Adrenal gland (tissue), 12 donors: ENCODE data around the gene RPS6KA5. TPM values are rescaled to one million over a fixed set of nuclear protein-coding genes. Genes with fewer than 3 reads are reported as not detected.

Experiments used
- DNase-seq, 7 donors: peaks; one replicate each; pipeline ENCODE4 v3.0.0-alpha.2; 2019 to 2020
- H3K27ac ChIP-seq, 5 donors: fragments of 200-600 bp; sonication (generic) in 4 of 5; 1 replicate in 3 of 5; 2 replicates in 2 of 5; pipeline versions ENCODE4 v1.5.1 to v1.8.0; 2016 to 2020; ENCODE audit warnings: mild to moderate bottlenecking in 1 of 5
- H3K27me3 ChIP-seq: fragments of 200-600 bp; 2 replicates; pipeline ENCODE4 v1.8.0; 2021
- H3K36me3 ChIP-seq, 2 donors: fragments of 200-600 bp; replicated peaks in 1 of 2; 1 replicate in 1 of 2; 2 replicates in 1 of 2; pipeline versions ENCODE4 v1.5.1 to v1.8.0; 2018 to 2022
- H3K4me1 ChIP-seq, 2 donors: fragments of 200-600 bp; replicated peaks in 1 of 2; 1 replicate in 1 of 2; 2 replicates in 1 of 2; pipeline versions ENCODE4 v1.5.1 to v1.8.0; 2018 to 2021
- H3K4me3 ChIP-seq, 4 donors: fragments of 200-600 bp; sonication (generic) in 3 of 4; one replicate each; pipeline ENCODE4 v1.5.1; 2016 to 2018
- H3K9me3 ChIP-seq, 3 donors: fragments of 200-600 bp; sonication (generic) in 1 of 3; replicated peaks in 1 of 3; 1 replicate in 2 of 3; 2 replicates in 1 of 3; pipeline versions ENCODE4 v1.5.1 to v1.8.0; 2016 to 2021
- CTCF ChIP-seq, 6 experiments: fragments of 450-650 bp in 4 of 6; fragments of 200-600 bp in 2 of 6; sonication (generic) in 1 of 6; IDR thresholded peaks; 1 replicate in 5 of 6; 2 replicates in 1 of 6; pipeline versions ENCODE4 v1.5.1 to v1.8.0; 2016 to 2021; ENCODE audit warnings: antibody characterized with exemption in 6 of 6, mild to moderate bottlenecking in 2 of 6, moderate library complexity in 1 of 6
- POLR2A ChIP-seq, 2 donors: fragments of 450-650 bp; IDR thresholded peaks; one replicate each; pipeline ENCODE4 v1.6.1; 2017; ENCODE audit warnings: antibody characterized with exemption in 2 of 2, mild to moderate bottlenecking in 2 of 2, moderate library complexity in 1 of 2
- WGBS, 4 donors: extraction: QIAGEN DNeasy Blood & Tissue Kit in 2 of 4; methylation state at CpG; one replicate each; pipeline versions ENCODE4 v1.1.5 to v1.1.7; 2013 to 2017; 5-methylcytosine and 5-hydroxymethylcytosine counted together
- intact Hi-C, 2 donors: fragments of 100-400 bp; cut with DNase I; formaldehyde crosslinking; loops; one replicate each; pipeline versions ENCODE4 v1.14.1 to v1.15.0; 2022 to 2023
- polyA plus RNA-seq, 3 donors: library from polyadenylated mRNA; stranded (reverse); fragments of 200-250 nt in 2 of 3; fragments of 350-450 nt in 1 of 3; fragmentation: Illumina TruSeq in 1 of 3; extraction: RNeasy Lipid Tissue Mini Kit (QIAGEN cat#74804) in 1 of 3; gene quantifications; one replicate each; pipeline ENCODE4 v1.2.3, GENCODE V29; 2013 to 2014
- total RNA-seq, 9 donors: library from RNA; depleted of rRNA in 4 of 9; stranded (reverse); fragments of >200 nt in 4 of 9; fragments of 120-200 nt in 1 of 9; fragmentation: NEBNext Ultra II Directional in 1 of 9; extraction: Animal tissue kit (Norgen Biotek cat#: 25700) in 1 of 9; gene quantifications; one replicate each; pipeline versions ENCODE4 v1.1.0 to v1.2.4, GENCODE V29; 2013 to 2023
- donor health status: healthy with polysubstance abuse.
- donor health status: Bipolar disorder and iron deficiency.
- donor health status: DM: yes; HTN: yes; CAD: no.
- donor health status: DM: no; HTN: no; CAD: no.
- donor health status: DM: no; HTN: no; CAD: no.
- donor health status: DM: yes; HTN: yes; CAD: no.

RPS6KA5 gene
- total and polyA plus RNA-seq, 12 donors: 0.27 to 5.5 (median 1.8) TPM

- no peak for DNase-seq
- no peaks in the 10 kb centered on the region for H3K27me3 ChIP-seq
- intact Hi-C loops: no loop called here
- no peak overlapping the region for H3K4me3 ChIP-seq
- no peaks in the 10 kb centered on the region for H3K4me1 ChIP-seq
- no peaks in the 10 kb centered on the region for H3K9me3 ChIP-seq
- H3K27ac ChIP-seq: no peak overlapping the region
- WGBS, 4 donors: 93 to 100% (median 99%) methylated on average over 2 of the region's 2 CpGs
- no peaks in the 10 kb centered on the region for H3K36me3 ChIP-seq
- no peak for TF ChIP-seq POLR2A (IDR thresholded peaks at IDR 0.05)
- no peak for TF ChIP-seq CTCF (IDR thresholded peaks at IDR 0.05)
Observed at GRCh38 chr14:90883197-90883596, 177.2 kb downstream of the RPS6KA5 start.

- intact Hi-C loops: no loop called here
- TF ChIP-seq POLR2A (IDR thresholded peaks at IDR 0.05) (no peak), CTCF (IDR thresholded peaks at IDR 0.05) (no peak)
- H3K36me3 ChIP-seq: no peaks in the 10 kb centered on the region
- no peak overlapping the region for H3K27ac ChIP-seq
- no peaks in the 10 kb centered on the region for H3K9me3 ChIP-seq
- no peak overlapping the region for H3K4me3 ChIP-seq
- 93 to 97% (median 95%) methylated on average over 2 of the region's 2 CpGs for WGBS, 4 donors
- no peak for DNase-seq
- H3K4me1 ChIP-seq: no peaks in the 10 kb centered on the region
- H3K27me3 ChIP-seq: no peaks in the 10 kb centered on the region
Observed at GRCh38 chr14:90880282-90880681, 180.2 kb downstream of the RPS6KA5 start.

- H3K27me3 ChIP-seq: no peaks in the 10 kb centered on the region
- no peak overlapping the region for H3K27ac ChIP-seq
- no peaks in the 10 kb centered on the region for H3K36me3 ChIP-seq
- WGBS, 4 donors: 90 to 95% (median 93%) methylated on average over 5 of the region's 5 CpGs
- no peak for DNase-seq
- no peaks in the 10 kb centered on the region for H3K9me3 ChIP-seq
- no peaks in the 10 kb centered on the region for H3K4me1 ChIP-seq
- TF ChIP-seq POLR2A (IDR thresholded peaks at IDR 0.05) (no peak), CTCF (IDR thresholded peaks at IDR 0.05) (no peak)
- intact Hi-C loops: no loop called here
- no peak overlapping the region for H3K4me3 ChIP-seq
Observed at GRCh38 chr14:90874599-90874998, 185.8 kb downstream of the RPS6KA5 start.

- Histone ChIP-seq H3K4me3 (no peak overlapping the region), H3K4me1 (no peaks in the 10 kb centered on the region), H3K9me3 (no peaks in the 10 kb centered on the region), H3K36me3 (no peaks in the 10 kb centered on the region), H3K27ac (no peak overlapping the region), H3K27me3 (no peaks in the 10 kb centered on the region)
- DNase-seq: no peak
- 90 to 96% (median 93%) methylated on average over 9 of the region's 9 CpGs for WGBS, 4 donors
- TF ChIP-seq CTCF (IDR thresholded peaks at IDR 0.05) (no peak), POLR2A (IDR thresholded peaks at IDR 0.05) (no peak)
- intact Hi-C loops: no loop called here
Observed at GRCh38 chr14:90871605-90872233, 188.7 kb downstream of the RPS6KA5 start.
